ENCODE measurements around the gene SSBP3. TPM values are rescaled to one million over a fixed set of nuclear protein-coding genes. Genes with fewer than 3 reads are reported as not detected.

The SSBP3 gene
- total RNA-seq, 2 donors from 2014 or later, result 7.9 to 23.1 TPM

- TF ChIP-seq POLR2A (IDR thresholded peaks at IDR 0.05) (no peak), CTCF (IDR thresholded peaks at IDR 0.05) (no peak)
- DNase-seq, result no peak
- peaks cover 10% of the 10 kb centered on the region in 2 donors for H3K36me3 ChIP-seq (replicated peaks in 1 of 2; ENCODE audit: insufficient read depth in 1 of 2, low read depth in 2 of 2)
- no peaks in the 10 kb centered on the region for H3K27me3 ChIP-seq
- H3K4me1 ChIP-seq, result peaks cover 58% of the 10 kb centered on the region
- no peak overlapping the region for H3K27ac ChIP-seq
- no peak overlapping the region for H3K4me3 ChIP-seq
- 60 to 81% methylated on average over 6 to 10 of the region's 10 CpGs for WGBS, 2 donors
- no peaks in the 10 kb centered on the region for H3K9me3 ChIP-seq
- intact Hi-C loops (cut with DNase I), result loop anchor here (5.0 to 10.0 kb wide), 2 partner anchors 88 to 279 kb away; no protein-coding TSS in a partner anchor
- ATAC-seq, result no peak
Measured at GRCh38 chr1:54403808-54404261, 2.4 kb downstream of the SSBP3 start.

- H3K4me1 ChIP-seq, result peaks cover 56% of the 10 kb centered on the region
- H3K9me3 ChIP-seq, result no peaks in the 10 kb centered on the region
- TF ChIP-seq CTCF (IDR thresholded peaks at IDR 0.05) (no peak), POLR2A (IDR thresholded peaks at IDR 0.05) (no peak)
- no peak overlapping the region for H3K4me3 ChIP-seq
- H3K36me3 ChIP-seq (replicated peaks in 1 of 2; ENCODE audit: insufficient read depth in 1 of 2, low read depth in 2 of 2), result peaks cover 10% of the 10 kb centered on the region in 2 donors
- no peak overlapping the region for H3K27ac ChIP-seq
- ATAC-seq (no peak), DNase-seq (no peak)
- intact Hi-C loops (cut with DNase I), result loop anchor here (5.0 to 10.0 kb wide), 2 partner anchors 89 to 279 kb away; no protein-coding TSS in a partner anchor
- no peaks in the 10 kb centered on the region for H3K27me3 ChIP-seq
- WGBS, 2 donors, result 70 to 81% methylated on average over 9 of the region's 9 CpGs
Measured at GRCh38 chr1:54403405-54403804, 2.8 kb downstream of the SSBP3 start.

GRCh38 chr1:54402896-54403295 is 3.3 kb downstream of the SSBP3 start:
- H3K4me3 ChIP-seq, result no peak overlapping the region
- DNase-seq (no peak), ATAC-seq (no peak)
- intact Hi-C loops (cut with DNase I), result loop anchor here (5.0 to 10.0 kb wide), 2 partner anchors 89 to 278 kb away; no protein-coding TSS in a partner anchor
- no peak for TF ChIP-seq POLR2A (IDR thresholded peaks at IDR 0.05)
- no peak for TF ChIP-seq CTCF (IDR thresholded peaks at IDR 0.05)
- peaks cover 10 to 12% of the 10 kb centered on the region in 2 donors for H3K36me3 ChIP-seq (replicated peaks in 1 of 2; ENCODE audit: insufficient read depth in 1 of 2, low read depth in 2 of 2)
- no peak overlapping the region for H3K27ac ChIP-seq
- H3K9me3 ChIP-seq, result no peaks in the 10 kb centered on the region
- 52 to 78% methylated on average over 6 to 7 of the region's 7 CpGs for WGBS, 2 donors
- H3K27me3 ChIP-seq, result no peaks in the 10 kb centered on the region
- H3K4me1 ChIP-seq, result peaks cover 55% of the 10 kb centered on the region

- H3K4me3 ChIP-seq, result no peak overlapping the region
- TF ChIP-seq POLR2A (IDR thresholded peaks at IDR 0.05), result no peak
- no peak for TF ChIP-seq CTCF (IDR thresholded peaks at IDR 0.05)
- no peaks in the 10 kb centered on the region for H3K9me3 ChIP-seq
- intact Hi-C loops (cut with DNase I), result loop anchor here (5.0 to 10.0 kb wide), 2 partner anchors 91 to 277 kb away; no protein-coding TSS in a partner anchor
- H3K4me1 ChIP-seq, result peaks cover 64% of the 10 kb centered on the region
- H3K36me3 ChIP-seq (replicated peaks in 1 of 2; ENCODE audit: insufficient read depth in 1 of 2, low read depth in 2 of 2), result peaks cover 10 to 12% of the 10 kb centered on the region in 2 donors
- DNase-seq, result peak in 3 of 4 donors; percentile 45 to 67 (median 55)
- no peaks in the 10 kb centered on the region for H3K27me3 ChIP-seq
- ATAC-seq, result no peak
- peak overlapping the region in 1 of 4 donors; percentile 28 for H3K27ac ChIP-seq
- 25 to 43% methylated on average over 6 of the region's 6 CpGs for WGBS, 2 donors
Measured at GRCh38 chr1:54401799-54402198, 4.4 kb downstream of the SSBP3 start.

GRCh38 chr1:54400329-54400728 is 5.9 kb downstream of the SSBP3 start:
- peaks cover 10 to 12% of the 10 kb centered on the region in 2 donors for H3K36me3 ChIP-seq (replicated peaks in 1 of 2; ENCODE audit: insufficient read depth in 1 of 2, low read depth in 2 of 2)

More at GRCh38 chr1:54400329-54400728, 5.9 kb downstream of the SSBP3 start:
- peaks cover 78% of the 10 kb centered on the region for H3K4me1 ChIP-seq
- no peaks in the 10 kb centered on the region for H3K27me3 ChIP-seq
- no peak for DNase-seq
- H3K9me3 ChIP-seq, result no peaks in the 10 kb centered on the region
- H3K27ac ChIP-seq, result no peak overlapping the region
- no peak for TF ChIP-seq CTCF (IDR thresholded peaks at IDR 0.05)
- TF ChIP-seq POLR2A (IDR thresholded peaks at IDR 0.05), result no peak
- H3K4me3 ChIP-seq, result no peak overlapping the region
- intact Hi-C loops (cut with DNase I), result loop anchor here (5.0 to 10.0 kb wide), 2 partner anchors 92 to 276 kb away; no protein-coding TSS in a partner anchor
- WGBS, 2 donors, result 76 to 81% methylated on average over 2 of the region's 2 CpGs
- no peak for ATAC-seq

Measured in body of pancreas (tissue), 4 donors.